Stomach (tissue), 4 donors: ENCODE measurements around the gene ANKFN1.

ENCODE experiments used
- EP300 ChIP-seq: sonication (generic); formaldehyde crosslinking; IDR thresholded peaks from one replicate; pipeline ENCODE4 v1.6.1; 2017; ENCODE audit warnings: antibody characterized with exemption
- POLR2A ChIP-seq, 4 donors: fragments of 450-650 bp; IDR thresholded peaks; one replicate each; pipeline ENCODE4 v1.6.1; 2016; ENCODE audit warnings: antibody characterized with exemption in 4 of 4, control low read depth in 2 of 4, mild to moderate bottlenecking in 1 of 4, moderate library complexity in 1 of 4
- POLR2AphosphoS5 ChIP-seq, 3 donors: sonication (generic); formaldehyde crosslinking; IDR thresholded peaks; one replicate each; pipeline ENCODE4 v1.6.1; 2016; ENCODE audit warnings: antibody characterized with exemption in 3 of 3
- TF ChIP-seq, protein P1 (sequence below), 7 experiments: fragments of 450-650 bp in 4 of 7; fragments of 200-600 bp in 3 of 7; sonication (generic) in 3 of 7; IDR thresholded peaks; one replicate each; pipeline ENCODE4 v1.5.1; 2016 to 2019; ENCODE audit warnings: antibody characterized with exemption in 7 of 7, control low read depth in 2 of 7, mild to moderate bottlenecking in 1 of 7

DNA sequence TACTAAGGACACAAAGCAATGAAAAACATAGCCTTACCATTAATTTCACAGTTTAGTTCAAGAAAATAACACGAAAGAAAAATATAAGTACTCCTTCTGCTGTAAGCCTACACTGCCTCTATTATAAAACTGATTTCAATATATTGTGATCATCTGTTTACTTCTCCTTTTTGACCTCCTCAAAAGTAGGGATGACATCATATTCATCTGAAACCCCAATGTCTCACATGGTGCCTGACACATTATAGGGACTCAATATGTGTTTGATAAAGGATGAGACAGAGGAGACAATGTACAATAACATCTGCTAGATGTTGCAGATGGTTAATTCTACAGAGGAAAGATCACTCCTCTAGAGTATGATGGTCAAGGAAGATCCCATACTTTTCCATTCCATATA lies 321.8 kb downstream of the ANKFN1 start:
- TF ChIP-seq, protein P1, sequence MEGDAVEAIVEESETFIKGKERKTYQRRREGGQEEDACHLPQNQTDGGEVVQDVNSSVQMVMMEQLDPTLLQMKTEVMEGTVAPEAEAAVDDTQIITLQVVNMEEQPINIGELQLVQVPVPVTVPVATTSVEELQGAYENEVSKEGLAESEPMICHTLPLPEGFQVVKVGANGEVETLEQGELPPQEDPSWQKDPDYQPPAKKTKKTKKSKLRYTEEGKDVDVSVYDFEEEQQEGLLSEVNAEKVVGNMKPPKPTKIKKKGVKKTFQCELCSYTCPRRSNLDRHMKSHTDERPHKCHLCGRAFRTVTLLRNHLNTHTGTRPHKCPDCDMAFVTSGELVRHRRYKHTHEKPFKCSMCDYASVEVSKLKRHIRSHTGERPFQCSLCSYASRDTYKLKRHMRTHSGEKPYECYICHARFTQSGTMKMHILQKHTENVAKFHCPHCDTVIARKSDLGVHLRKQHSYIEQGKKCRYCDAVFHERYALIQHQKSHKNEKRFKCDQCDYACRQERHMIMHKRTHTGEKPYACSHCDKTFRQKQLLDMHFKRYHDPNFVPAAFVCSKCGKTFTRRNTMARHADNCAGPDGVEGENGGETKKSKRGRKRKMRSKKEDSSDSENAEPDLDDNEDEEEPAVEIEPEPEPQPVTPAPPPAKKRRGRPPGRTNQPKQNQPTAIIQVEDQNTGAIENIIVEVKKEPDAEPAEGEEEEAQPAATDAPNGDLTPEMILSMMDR (IDR thresholded peaks at IDR 0.05) = no peak
- TF ChIP-seq POLR2AphosphoS5 (IDR thresholded peaks at IDR 0.05) (no peak), POLR2A (IDR thresholded peaks at IDR 0.05) (no peak), EP300 (no peak)
